GM12892 (cell line): ENCODE data around the gene BDKRB1.

Experiments
- POLR2A ChIP-seq: IDR thresholded peaks from 2 replicates; pipeline ENCODE4 v1.6.1; 2011; ENCODE audit warnings: low read depth, low read length, control low read depth
- POLR2AphosphoS5 ChIP-seq: IDR thresholded peaks from 2 replicates; pipeline ENCODE4 v1.6.1; 2011; ENCODE audit warnings: low read depth, low read length, control low read depth

GRCh38 chr14:96231056-96231455, 25.0 kb upstream of the BDKRB1 start:
- TF ChIP-seq POLR2AphosphoS5 (no peak), POLR2A (no peak)
